HG02885 (cell line): ENCODE measurements around the gene CMBL.
"Not testable (repeated sequence)": the region's sequence is repeated elsewhere in the genome, so short reads cannot be mapped to it uniquely, and the experiment has no call there.

Source experiments
- ATAC-seq: cut with Tn5 transposase; IDR thresholded peaks from one replicate; pipeline ENCODE4 v1.9.1; 2021; ENCODE audit warnings: mild to moderate bottlenecking; ENCODE audit not compliant: unreplicated experiment, poor library complexity

The CMBL gene

GRCh38 chr5:10265245-10266109, 42.2 kb downstream of the CMBL start:
- peak; percentile 32 for ATAC-seq

- ATAC-seq, result no peak
Observed at GRCh38 chr5:10264604-10265003, 43.1 kb downstream of the CMBL start.

DNA sequence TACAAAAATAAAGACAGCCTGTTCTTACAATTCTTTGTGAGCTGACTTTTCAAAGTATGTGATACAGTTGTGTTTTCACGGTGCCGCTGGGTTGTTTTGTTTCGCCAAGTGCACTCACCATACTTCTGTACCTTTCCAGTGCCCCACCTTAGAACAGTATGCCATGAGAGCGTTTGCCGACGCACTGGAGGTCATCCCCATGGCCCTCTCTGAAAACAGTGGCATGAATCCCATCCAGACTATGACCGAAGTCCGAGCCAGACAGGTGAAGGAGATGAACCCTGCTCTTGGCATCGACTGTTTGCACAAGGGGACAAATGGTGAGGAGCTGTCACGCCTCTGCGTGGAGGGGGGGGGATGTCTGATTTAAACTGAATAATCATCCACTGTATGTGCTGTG, 44.7 kb downstream of the CMBL start:
- ATAC-seq, result no peak

DNA sequence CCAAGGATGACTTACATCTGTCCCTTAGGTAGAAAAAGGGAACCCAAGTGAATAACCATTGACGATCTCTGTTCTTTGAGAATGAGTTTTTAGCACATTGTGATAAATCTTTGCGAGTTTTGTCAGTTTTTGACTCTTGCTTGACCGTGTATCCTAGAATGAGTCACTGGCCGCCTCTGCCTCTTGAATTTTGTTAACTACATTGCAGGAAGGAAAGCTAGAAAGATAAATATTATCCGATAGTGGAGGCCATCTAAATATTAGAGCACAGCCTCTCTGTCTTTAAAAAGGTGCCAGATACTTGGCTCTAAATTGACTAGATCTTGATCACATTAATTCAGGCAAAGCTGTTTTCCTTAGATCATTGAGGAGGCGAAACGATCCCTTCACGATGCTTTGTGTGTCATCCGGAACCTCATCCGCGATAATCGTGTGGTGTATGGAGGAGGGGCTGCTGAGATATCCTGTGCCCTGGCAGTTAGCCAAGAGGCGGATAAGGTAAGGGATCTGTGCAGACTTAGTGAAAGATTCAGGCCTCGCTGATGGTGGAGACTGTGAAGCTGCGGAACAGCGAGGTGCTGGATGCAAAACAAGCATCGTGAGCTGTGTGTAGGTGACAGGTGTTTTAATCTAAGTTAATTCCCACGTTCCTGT, 45.5 kb downstream of the CMBL start:
- ATAC-seq, result no peak

- ATAC-seq, result no peak
Observed at GRCh38 chr5:10261065-10261464, 46.6 kb downstream of the CMBL start.

DNA sequence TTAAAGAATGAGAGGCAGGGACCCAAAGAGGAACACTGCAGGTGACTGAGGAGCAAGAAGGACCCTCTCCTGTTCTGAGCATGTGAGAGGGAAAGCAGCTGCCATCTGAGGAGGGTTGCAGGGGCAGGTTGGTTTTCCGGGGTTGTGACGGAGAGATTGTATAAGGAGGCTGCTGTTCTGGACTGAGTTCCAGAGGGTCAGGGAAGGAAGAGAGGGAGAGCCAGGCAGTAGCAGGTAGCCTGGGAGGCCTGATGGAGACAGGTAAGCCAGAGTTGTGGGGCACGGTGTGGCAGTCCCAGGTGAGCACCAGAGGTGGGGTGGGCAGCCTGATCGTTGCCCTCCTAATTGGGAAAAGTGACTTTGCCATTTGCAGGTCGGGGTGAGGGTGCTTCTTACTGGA, 47.8 kb downstream of the CMBL start:
- no peak for ATAC-seq

DNA sequence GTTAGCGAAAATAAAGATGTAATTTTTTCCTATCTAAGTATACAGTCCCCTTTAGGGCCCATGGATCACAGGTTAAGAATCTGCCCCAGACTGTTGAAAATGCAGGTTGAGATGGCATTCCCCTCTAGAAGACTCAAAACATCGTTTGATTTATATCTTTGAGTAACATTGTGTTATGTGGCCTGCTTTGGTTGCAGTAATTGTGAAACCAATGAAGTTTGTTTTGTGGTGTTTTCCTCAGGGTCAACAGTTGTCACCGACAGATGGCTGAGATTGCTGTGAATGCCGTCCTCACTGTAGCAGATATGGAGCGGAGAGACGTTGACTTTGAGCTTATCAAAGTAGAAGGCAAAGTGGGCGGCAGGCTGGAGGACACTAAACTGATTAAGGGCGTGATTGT, 49.8 kb downstream of the CMBL start:
- ATAC-seq, result no peak

DNA sequence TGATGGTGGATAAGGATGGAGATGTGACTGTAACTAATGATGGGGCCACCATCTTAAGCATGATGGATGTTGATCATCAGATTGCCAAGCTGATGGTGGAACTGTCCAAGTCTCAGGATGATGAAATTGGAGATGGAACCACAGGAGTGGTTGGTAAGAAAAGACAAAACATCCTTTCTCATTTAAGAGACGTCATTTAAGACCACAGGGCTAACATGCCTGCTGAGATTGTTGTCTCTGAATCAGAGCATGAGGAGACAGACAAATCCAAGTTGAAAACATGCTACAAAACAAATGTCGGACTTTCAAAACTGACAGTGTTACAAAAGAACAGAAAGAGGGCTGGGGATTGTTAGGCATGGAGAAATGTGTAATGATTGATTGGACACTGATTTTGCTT, 53.0 kb downstream of the CMBL start:
- no peak for ATAC-seq

GRCh38 chr5:10253390-10253789, 54.3 kb downstream of the CMBL start:
- ATAC-seq, result no peak

DNA sequence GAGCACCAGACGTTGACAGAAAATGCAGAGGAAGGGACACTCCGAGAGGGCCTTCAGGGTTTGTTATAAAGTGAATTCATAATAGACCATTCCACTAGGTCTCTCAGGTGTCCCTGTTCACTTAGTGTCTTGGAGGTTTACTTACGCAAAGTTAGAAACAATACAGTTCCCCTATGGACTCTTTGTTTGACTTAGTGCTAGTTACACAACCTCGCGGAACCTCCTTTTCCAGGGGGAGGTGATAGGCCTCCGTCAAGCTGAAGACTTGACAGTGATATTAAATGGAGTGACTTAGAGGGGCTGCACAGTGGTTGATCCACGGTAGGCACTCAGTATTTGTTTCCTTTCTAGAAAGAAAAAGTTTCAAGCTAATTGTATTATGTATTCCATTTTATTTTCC, 56.3 kb downstream of the CMBL start:
- no peak for ATAC-seq

- peak; percentile 11 for ATAC-seq
Observed at GRCh38 chr5:10250806-10251276, 56.9 kb downstream of the CMBL start.

GRCh38 chr5:10249948-10250805, 57.5 kb downstream of the CMBL start, which contains the start of gene CCT5:
TSS of gene CCT5 (plus strand) at chr5:10250280. CDS start at chr5:10250341, 61 bp downstream.
- ATAC-seq, result peak; percentile 81

GRCh38 chr5:10248378-10249260, 59.1 kb downstream of the CMBL start:
- peak; percentile 6 for ATAC-seq

DNA sequence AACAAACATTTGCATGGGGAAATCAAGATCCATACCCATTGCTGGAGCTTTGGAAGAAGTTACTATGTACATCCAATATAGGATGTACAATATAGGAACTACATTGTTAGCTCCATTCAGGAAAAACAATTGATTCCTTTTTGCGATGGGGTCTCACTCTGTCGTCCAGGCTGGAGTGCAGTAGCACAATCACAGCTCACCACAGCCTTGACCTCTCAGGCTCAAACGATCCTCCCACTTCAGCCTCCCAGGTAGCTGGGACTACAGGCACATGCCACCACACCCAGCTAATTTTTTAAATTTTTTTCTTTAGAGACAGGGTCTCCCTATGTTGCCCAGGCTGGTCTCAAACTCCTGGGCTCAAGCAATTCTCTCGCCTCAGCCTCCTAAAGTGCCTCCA, 60.5 kb downstream of the CMBL start:
- ATAC-seq, result not testable (repeated sequence)

DNA sequence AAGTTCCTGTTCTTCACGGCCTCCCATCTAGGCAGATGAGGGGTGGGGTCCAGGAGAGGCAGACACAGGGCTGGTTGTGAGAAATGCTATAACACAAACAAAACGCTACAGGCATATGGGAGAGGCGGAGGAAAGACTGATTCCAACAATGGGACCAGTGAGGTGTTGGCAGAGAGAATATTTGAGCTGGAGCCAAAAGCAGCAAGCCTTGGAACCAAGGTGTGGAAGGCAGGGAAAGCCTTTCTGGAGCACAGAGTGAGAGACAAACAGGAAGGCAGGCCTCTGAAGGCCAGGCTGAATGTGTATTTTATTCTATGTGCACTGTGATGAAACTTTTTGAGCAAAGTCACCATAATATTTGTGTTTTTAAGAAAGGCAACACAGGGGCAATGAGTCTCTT, 60.9 kb downstream of the CMBL start:
- ATAC-seq, result no peak

- ATAC-seq, result no peak
Observed at GRCh38 chr5:10244342-10244944, 63.3 kb downstream of the CMBL start.

GRCh38 chr5:10243660-10244240, 64.0 kb downstream of the CMBL start:
- ATAC-seq, result no peak

- ATAC-seq, result no peak
Observed at GRCh38 chr5:10235350-10235749, 72.4 kb downstream of the CMBL start.

DNA sequence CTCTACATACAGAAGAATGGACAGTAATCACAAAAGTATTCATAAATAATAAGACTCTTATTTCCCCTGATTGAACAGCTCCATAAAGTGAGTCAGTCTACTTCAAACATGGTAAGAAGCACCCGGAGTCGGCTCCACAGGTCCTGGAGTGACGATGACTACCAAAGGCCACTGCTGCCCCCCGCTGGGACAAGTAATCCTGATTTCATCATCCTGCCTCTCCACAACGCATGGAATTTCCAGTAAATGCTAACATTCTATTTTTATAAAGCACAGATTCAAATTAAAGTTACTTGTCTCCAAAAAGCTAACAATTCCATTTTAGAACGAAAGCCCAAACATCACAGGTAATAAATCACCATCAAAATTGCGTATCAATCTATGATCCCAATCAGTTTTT, 74.2 kb downstream of the CMBL start:
- no peak for ATAC-seq
